Endothelial cell of umbilical vein (primary cell): ENCODE data around the gene PSMC4. TPM values are rescaled to one million over a fixed set of nuclear protein-coding genes. Genes with fewer than 3 reads are reported as not detected.

Experiments
- BruUV-seq: library from RNA; stranded (reverse); fragments of 400-500 nt; replicated peaks from 2 replicates; lab custom pipeline; 2021; lab: Mats Ljungman, UMichigan
- CTCF ChIA-PET: fragments of 300-600, 350-600 bp; sonication (Branson Sonifier 250); formaldehyde crosslinking; loops from one replicate; lab custom pipeline; 2021; ENCODE audit warnings: antibody characterized with exemption, inconsistent platforms; lab: Charles Lee
- POLR2A ChIA-PET: fragments of 300-600, 350-600 bp; sonication (Branson Sonifier 250); formaldehyde crosslinking; loops from one replicate; lab custom pipeline; 2021; ENCODE audit warnings: antibody characterized with exemption, inconsistent platforms; lab: Charles Lee
- DNase-seq: peaks from one replicate; pipeline ENCODE4 v3.0.0-alpha.2; 2011; ENCODE audit warnings: low read depth, low spot score
- FAIRE-seq: peaks from 2 replicates; lab custom pipeline; 2011; peaks lifted over from hg19 to GRCh38; lab: Jason Lieb, UNC
- H2AFZ ChIP-seq: 2 replicates; pipeline ENCODE4 v1.6.0; 2012; ENCODE audit warnings: low read depth, low read length, control low read depth, inconsistent platforms
- H3K27ac ChIP-seq: 2 replicates; pipeline ENCODE4 v1.5.1; 2011; ENCODE audit warnings: low read depth, mild to moderate bottlenecking, control low read depth, low read length, moderate library complexity; ENCODE audit not compliant: insufficient read depth
- H3K27me3 ChIP-seq, 2 experiments: 2 replicates each; pipeline versions ENCODE4 v1.6.0 to v1.6.1; 2011; ENCODE audit warnings: low read length in 2 of 2, mixed read lengths in 1 of 2; ENCODE audit not compliant: control insufficient read depth in 2 of 2, insufficient read depth in 2 of 2
- H3K36me3 ChIP-seq, 2 experiments: 2 replicates in 1 of 2; 3 replicates in 1 of 2; pipeline ENCODE4 v1.5.1; 2011; ENCODE audit warnings: low read length in 2 of 2, mild to moderate bottlenecking in 1 of 2, moderate library complexity in 1 of 2; ENCODE audit not compliant: control insufficient read depth in 2 of 2, insufficient read depth in 2 of 2; ENCODE audit errors: extremely low read depth in 1 of 2
- H3K4me1 ChIP-seq: 3 replicates; pipeline ENCODE4 v1.5.1; 2011; ENCODE audit warnings: mild to moderate bottlenecking, low read length; ENCODE audit not compliant: control insufficient read depth, insufficient read depth; ENCODE audit errors: extremely low read depth
- H3K4me2 ChIP-seq: 2 replicates; pipeline ENCODE4 v1.6.1; 2011; ENCODE audit warnings: low read length, control low read depth, mixed read lengths; ENCODE audit not compliant: insufficient read depth
- H3K4me3 ChIP-seq, 3 experiments: fragments of 200-600 bp in 1 of 3; sonication (generic), shearing (Covaris generic) in 1 of 3; replicated peaks in 1 of 3; 2 replicates each; pipeline ENCODE4 v1.5.1; 2011 to 2016; ENCODE audit warnings: control low read depth in 3 of 3, low read length in 3 of 3, mild to moderate bottlenecking in 2 of 3, inconsistent platforms in 1 of 3, low read depth in 1 of 3, moderate library complexity in 1 of 3; ENCODE audit not compliant: insufficient read depth in 1 of 3
- H3K79me2 ChIP-seq: 2 replicates; pipeline ENCODE4 v1.6.0; 2012; ENCODE audit warnings: low read length, inconsistent platforms; ENCODE audit not compliant: control insufficient read depth, insufficient read depth
- H3K9ac ChIP-seq: replicated peaks from 2 replicates; pipeline ENCODE3; 2011; ENCODE audit warnings: low read length, control low read depth; ENCODE audit not compliant: insufficient read depth; ENCODE audit errors: extremely low read depth
- H3K9me1 ChIP-seq: replicated peaks from 3 replicates; pipeline ENCODE4 v1.6.0; 2011; ENCODE audit warnings: mild to moderate bottlenecking, low read length; ENCODE audit not compliant: control insufficient read depth, insufficient read depth; ENCODE audit errors: extremely low read depth
- H3K9me3 ChIP-seq: replicated peaks from 2 replicates; pipeline ENCODE4 v1.5.1; 2012; ENCODE audit warnings: low read length, inconsistent platforms; ENCODE audit not compliant: control insufficient read depth, insufficient read depth
- H4K20me1 ChIP-seq: replicated peaks from 2 replicates; pipeline ENCODE3; 2011; ENCODE audit warnings: mild to moderate bottlenecking, low read length; ENCODE audit not compliant: control insufficient read depth, insufficient read depth; ENCODE audit errors: extremely low read depth
- CTCF ChIP-seq, 2 donors: IDR thresholded peaks; 1 replicate in 1 of 2; 2 replicates in 1 of 2; pipeline ENCODE4 v1.5.1; 2011; ENCODE audit warnings: low read length in 2 of 2, mild to moderate bottlenecking in 2 of 2, moderate library complexity in 2 of 2, control low read depth in 1 of 2, inconsistent platforms in 1 of 2, low read depth in 1 of 2; ENCODE audit not compliant: insufficient read depth in 1 of 2; ENCODE audit errors: extremely low read depth in 1 of 2
- EZH2 ChIP-seq: IDR thresholded peaks from 2 replicates; pipeline ENCODE4 v1.6.1; 2012; ENCODE audit warnings: borderline replicate concordance, low read depth, mild to moderate bottlenecking, moderate library complexity, low read length, inconsistent platforms; ENCODE audit not compliant: severe bottlenecking
- FOS ChIP-seq: IDR thresholded peaks from 2 replicates; pipeline ENCODE4 v1.6.1; 2011; ENCODE audit warnings: mild to moderate bottlenecking, low read length, moderate library complexity, borderline replicate concordance; ENCODE audit not compliant: insufficient read depth
- GATA2 ChIP-seq: IDR thresholded peaks from 2 replicates; pipeline ENCODE4 v1.7.0; 2011; ENCODE audit warnings: low read depth, mild to moderate bottlenecking, moderate library complexity, mixed read lengths, low read length; ENCODE audit not compliant: insufficient read length, insufficient read depth
- MYC ChIP-seq: IDR thresholded peaks from one replicate; pipeline ENCODE4 v1.6.1; 2011; ENCODE audit warnings: mild to moderate bottlenecking, low read depth, low read length
- POLR2A ChIP-seq: IDR thresholded peaks from 2 replicates; pipeline ENCODE4 v1.6.1; 2012; ENCODE audit warnings: low read depth, mild to moderate bottlenecking, control low read depth, low read length
- POLR2AphosphoS5 ChIP-seq: IDR thresholded peaks from 2 replicates; pipeline ENCODE4 v1.6.1; 2012; ENCODE audit warnings: low read depth, mild to moderate bottlenecking, control low read depth, low read length, moderate library complexity; ENCODE audit not compliant: insufficient read depth
- dilution Hi-C: fragments of 300-500 bp; cut with MboI; formaldehyde crosslinking; loops from one replicate; pipeline ENCODE4 v1.15.0; 2019; ENCODE audit warnings: low sequenced_read_pairs; ENCODE audit not compliant: extremely low pct_ligation_motif_present
- intact Hi-C: fragments of 100-400 bp; cut with micrococcal nuclease; formaldehyde crosslinking; loops from one replicate; pipeline ENCODE4 v1.10.0; 2022
- polyA plus RNA-seq, 4 experiments: library from polyadenylated mRNA; depleted of rRNA in 3 of 4; stranded (reverse) in 3 of 4; unstranded in 1 of 4; fragments of >200 nt; gene quantifications; 2 replicates each; pipeline versions ENCODE4 v1.2.1 to v1.2.3, GENCODE V29; 2011 to 2012; ENCODE audit warnings: missing spikeins in 1 of 4
- total RNA-seq: library from RNA; stranded (reverse); gene quantifications from 2 replicates; pipeline ENCODE4 v1.2.3, GENCODE V29; 2021
- TF ChIP-seq, protein P1 (sequence below): IDR thresholded peaks from 2 replicates; pipeline ENCODE4 v1.6.1; 2011; ENCODE audit not compliant: insufficient read depth, insufficient read length

Gene PSMC4
- total and polyA plus RNA-seq, 2 donors (not counting 3 experiments of a cell fraction or from before 2014, with no cell fraction given) = 110 to 114 TPM

DNA sequence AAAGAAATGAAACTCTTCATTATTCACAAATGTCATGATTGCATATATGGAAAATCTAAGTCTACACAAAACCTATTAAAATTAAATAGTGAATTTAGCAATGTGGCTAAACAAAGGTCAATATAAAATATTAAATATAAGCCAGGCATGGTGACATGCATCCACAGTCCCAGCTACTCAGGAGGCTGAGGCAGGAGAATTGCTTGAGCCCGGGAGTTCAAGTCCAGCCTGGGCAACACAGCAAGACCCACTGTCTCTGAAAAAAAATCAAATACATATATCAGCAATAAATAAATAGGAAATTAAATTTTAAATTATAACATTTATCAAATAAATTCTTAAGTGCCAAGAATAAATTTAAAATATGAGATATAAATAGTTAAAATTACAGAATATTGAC lies 11.9 kb downstream of the PSMC4 start:
- TF ChIP-seq EZH2 (no peak), FOS (no peak), MYC (no peak), CTCF (IDR thresholded peaks at IDR 0.05; ENCODE audit: extremely low read depth in 1 of 2, insufficient read depth in 1 of 2, low read depth in 1 of 2, low read length in 2 of 2) (no peak), POLR2A (no peak), GATA2 (no peak), POLR2AphosphoS5 (no peak)
- TF ChIP-seq, protein P1, sequence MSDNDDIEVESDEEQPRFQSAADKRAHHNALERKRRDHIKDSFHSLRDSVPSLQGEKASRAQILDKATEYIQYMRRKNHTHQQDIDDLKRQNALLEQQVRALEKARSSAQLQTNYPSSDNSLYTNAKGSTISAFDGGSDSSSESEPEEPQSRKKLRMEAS = no peak
- no peak overlapping the region for H3K27ac ChIP-seq
- H3K36me3 ChIP-seq = peaks cover 0 to 22% of the 10 kb centered on the region in 2 experiments
- no peak for FAIRE-seq
- H3K4me3 ChIP-seq = no peak overlapping the region
- intact Hi-C loops (no loop called here), dilution Hi-C loops (no loop called here)
- no peak overlapping the region for H2AFZ ChIP-seq
- H4K20me1 ChIP-seq = no peaks in the 10 kb centered on the region
- ChIA-PET POLR2A (no interaction called here), CTCF (no interaction called here)
- H3K9ac ChIP-seq = no peak overlapping the region
- no peaks in the 10 kb centered on the region for H3K9me1 ChIP-seq
- no peak overlapping the region for H3K4me2 ChIP-seq
- peaks cover 5% of the 10 kb centered on the region for H3K79me2 ChIP-seq
- H3K9me3 ChIP-seq = peaks cover 4% of the 10 kb centered on the region
- DNase-seq = no peak
- H3K4me1 ChIP-seq = no peaks in the 10 kb centered on the region
- no peaks in the 10 kb centered on the region for H3K27me3 ChIP-seq
- no TSS peak for BruUV-seq
